Bronchial epithelial cell (primary cell): ENCODE results near the gene GRIK5. TPM values are rescaled to one million over a fixed set of nuclear protein-coding genes. Genes with fewer than 3 reads are reported as not detected.

Experiments
- DNase-seq: peaks from one replicate; pipeline ENCODE4 v3.0.0-alpha.2; 2010; ENCODE audit warnings: low read depth
- FAIRE-seq: peaks from 2 replicates; lab custom pipeline; 2011; peaks lifted over from hg19 to GRCh38; lab: Jason Lieb, UNC
- H3K27me3 ChIP-seq: 2 replicates; pipeline ENCODE4 v1.5.1; 2011; ENCODE audit warnings: low read length; ENCODE audit not compliant: control insufficient read depth, insufficient read depth
- H3K36me3 ChIP-seq: 2 replicates; pipeline ENCODE4 v1.5.1; 2011; ENCODE audit warnings: low read length; ENCODE audit not compliant: control insufficient read depth, insufficient read depth
- H3K4me3 ChIP-seq: 2 replicates; pipeline ENCODE4 v1.5.1; 2011; ENCODE audit warnings: mild to moderate bottlenecking, low read depth, low read length, control low read depth
- CTCF ChIP-seq: IDR thresholded peaks from 2 replicates; pipeline ENCODE4 v1.5.1; 2011; ENCODE audit warnings: mild to moderate bottlenecking, moderate library complexity, low read length, control low read depth, inconsistent platforms; ENCODE audit not compliant: insufficient read depth, severe bottlenecking
- total RNA-seq: library from RNA; depleted of rRNA; stranded (reverse); fragments of >200 nt; gene quantifications from 2 replicates; pipeline ENCODE4 v1.2.1, GENCODE V29; 2014

Gene GRIK5
- total RNA-seq, 1 donor from 2014 or later, result under 0.01 TPM

- Histone ChIP-seq H3K27me3 (no peaks in the 10 kb centered on the region), H3K36me3 (peaks cover 2% of the 10 kb centered on the region), H3K4me3 (no peak overlapping the region)
- DNase-seq, result no peak
- FAIRE-seq, result no peak
- no peak for TF ChIP-seq CTCF
These were observed 109.0 kb downstream of the GRIK5 start for GRCh38 chr19:41960973-41961372.

GRCh38 chr19:41959056-41960053 is 110.7 kb downstream of the GRIK5 start, which contains the start of gene RABAC1:
TSS of gene RABAC1 (minus strand) at chr19:41959321. CDS start at chr19:41959292, 29 bp downstream.
- TF ChIP-seq CTCF, result no peak
- Histone ChIP-seq H3K27me3 (no peaks in the 10 kb centered on the region), H3K36me3 (peaks cover 2% of the 10 kb centered on the region), H3K4me3 (peak within 1 kb of the TSS; percentile 85)
- no peak for FAIRE-seq
- peak; percentile 89 for DNase-seq

GRCh38 chr19:41958367-41959055 is 111.5 kb downstream of the GRIK5 start:
- Histone ChIP-seq H3K27me3 (no peaks in the 10 kb centered on the region), H3K36me3 (peaks cover 2% of the 10 kb centered on the region), H3K4me3 (peak overlapping the region; percentile 85)
- peak; percentile 54 for DNase-seq
- no peak for FAIRE-seq
- TF ChIP-seq CTCF, result no peak

- FAIRE-seq (no peak), DNase-seq (peak; percentile 81)
- peak; percentile 83 for TF ChIP-seq CTCF
- Histone ChIP-seq H3K36me3 (peaks cover 2% of the 10 kb centered on the region), H3K27me3 (no peaks in the 10 kb centered on the region), H3K4me3 (no peak overlapping the region)
These were observed 112.1 kb downstream of the GRIK5 start for GRCh38 chr19:41957838-41958366.

GRCh38 chr19:41957161-41957837 is 112.7 kb downstream of the GRIK5 start:
- FAIRE-seq (no peak), DNase-seq (no peak)
- no peak for TF ChIP-seq CTCF
- Histone ChIP-seq H3K4me3 (no peak overlapping the region), H3K27me3 (no peaks in the 10 kb centered on the region), H3K36me3 (peaks cover 2% of the 10 kb centered on the region)
